K562 (cell line): ENCODE results near the gene FIBIN. TPM values are rescaled to one million over a fixed set of nuclear protein-coding genes. Genes with fewer than 3 reads are reported as not detected.

ENCODE experiments used
- CBFA2T3 ChIP-seq: fragments of 450-650 bp; IDR thresholded peaks from 2 replicates; pipeline ENCODE4 v1.6.1; 2017
- CGGBP1 ChIP-seq: fragments of 250-450 bp; sonication (Bioruptor Pico); IDR thresholded peaks from 2 replicates; pipeline ENCODE4 v1.9.0; 2021; ENCODE audit warnings: mild to moderate bottlenecking
- CREB5 ChIP-seq: fragments of 250-450 bp; sonication (Bioruptor Pico); IDR thresholded peaks from 2 replicates; pipeline ENCODE4 v1.5.0; 2020; ENCODE audit warnings: mild to moderate bottlenecking
- NR3C1 ChIP-seq: sonication (generic); formaldehyde crosslinking; IDR thresholded peaks from 2 replicates; pipeline ENCODE4 v1.8.1; 2022; ENCODE audit warnings: missing genetic modification reagents
- PHF8 ChIP-seq: fragments of 200-600 bp; sonication (generic); IDR thresholded peaks from 2 replicates; pipeline ENCODE4 v1.6.1; 2012; ENCODE audit warnings: mixed run types, mild to moderate bottlenecking, inconsistent platforms, low read length, moderate library complexity, borderline replicate concordance
- SREBF1 ChIP-seq: fragments of 150-350 bp; IDR thresholded peaks from 2 replicates; pipeline ENCODE4 v1.6.1; 2014; ENCODE audit warnings: antibody characterized with exemption, low read depth, low read length, borderline replicate concordance
- ZBTB11 ChIP-seq, 3 experiments: fragments of 200-800 bp in 1 of 3; fragments of 250-450 bp in 1 of 3; fragments of 450-650 bp in 1 of 3; sonication (Bioruptor Pico) in 1 of 3; sonication (Bioruptor generic) in 1 of 3; formaldehyde crosslinking in 1 of 3; IDR thresholded peaks; 2 replicates each; pipeline versions ENCODE4 v1.6.1 to v1.8.0; 2016 to 2022; ENCODE audit warnings: mild to moderate bottlenecking in 2 of 3, missing genetic modification characterization in 2 of 3, missing compliant biosample characterization in 1 of 3, moderate library complexity in 1 of 3
- ZNF239 ChIP-seq: fragments of 250-450 bp; sonication (Bioruptor Pico); IDR thresholded peaks from 2 replicates; pipeline ENCODE4 v1.4.0; 2020; ENCODE audit warnings: mild to moderate bottlenecking
- polyA plus RNA-seq, 8 experiments: library from polyadenylated mRNA; depleted of rRNA in 4 of 8; stranded (reverse) in 5 of 8; unstranded in 3 of 8; fragments of >200 nt; fragmentation: Nextera tagmentation in 2 of 8; fragmentation: Illumina TruSeq in 1 of 8; extraction: Ambion mirVana in 2 of 8; extraction: Trizol in 1 of 8; gene quantifications; 2 replicates each; pipeline versions ENCODE4 v1.2.1 to v1.2.3, GENCODE V29; 2011 to 2014; ENCODE audit warnings: inconsistent platforms in 1 of 8, missing spikeins in 1 of 8
- total RNA-seq, 7 experiments: library from RNA; depleted of rRNA in 6 of 7; stranded (reverse); fragments of >200 nt in 6 of 7; fragmentation: Illumina TruSeq in 2 of 7; extraction: Trizol in 2 of 7; gene quantifications; 2 replicates each; pipeline versions ENCODE4 v1.2.1 to v1.2.3, GENCODE V29; 2011 to 2021; ENCODE audit warnings: low replicate concordance in 1 of 7

FIBIN gene
- total and polyA plus RNA-seq, 9 of the 15 experiments (the other 6 are each of a cell fraction or from before 2014, with no cell fraction given), result not detected

GRCh38 chr11:26950260-26950719 lies 43.6 kb upstream of the FIBIN start (continued):
- TF ChIP-seq ZBTB11 (CRISPR knock-in tag; IDR thresholded peaks at IDR 0.05), result no peak
- TF ChIP-seq ZNF239, result no peak
- no peak for TF ChIP-seq CREB5 (CRISPR knock-in tag)
- TF ChIP-seq PHF8, result no peak
- TF ChIP-seq CBFA2T3, result no peak
- TF ChIP-seq NR3C1 (CRISPR knock-in tag), result no peak
- no peak for TF ChIP-seq CGGBP1 (CRISPR knock-in tag)
- TF ChIP-seq SREBF1, result no peak
